ENCODE results near the gene EXD1.
"Not testable (repeated sequence)": the region's sequence is repeated elsewhere in the genome, so short reads cannot be mapped to it uniquely, and the experiment has no call there.

The EXD1 gene

DNA sequence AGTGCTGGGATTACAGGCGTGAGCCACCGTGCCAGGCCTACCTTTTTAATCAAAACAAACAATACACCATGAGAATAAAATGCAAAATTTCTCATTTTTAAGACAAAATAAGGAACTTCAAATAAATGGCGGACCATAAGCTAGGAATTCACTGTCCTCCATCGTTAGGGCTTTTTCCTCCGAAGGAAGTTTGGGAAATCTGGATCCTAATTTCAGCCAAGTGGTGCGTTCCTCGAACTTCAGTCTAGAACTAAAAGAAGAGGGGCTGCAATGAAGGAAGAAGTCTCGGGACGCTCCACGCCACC is 260 bp downstream of the EXD1 start:
- DNase-seq = no peak

DNA sequence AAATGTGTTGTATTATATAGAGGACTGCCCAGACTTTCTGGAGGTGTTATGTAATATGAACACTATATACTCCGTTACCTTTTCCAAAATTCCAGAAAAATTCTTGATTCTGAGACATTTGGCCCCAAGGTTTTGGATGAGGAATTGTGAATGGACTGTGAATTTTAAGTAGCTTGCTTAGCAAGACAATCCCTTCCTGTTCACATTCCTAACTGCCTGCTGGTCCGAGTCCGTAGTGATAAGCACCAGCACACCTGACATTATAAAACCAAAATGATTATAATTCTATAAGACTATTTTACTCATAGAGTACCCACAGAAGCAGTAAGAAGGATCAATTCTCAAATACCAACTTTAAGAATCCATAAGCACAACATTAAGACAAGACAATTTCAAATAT is 11.2 kb downstream of the EXD1 start:
- no peak for DNase-seq

DNA sequence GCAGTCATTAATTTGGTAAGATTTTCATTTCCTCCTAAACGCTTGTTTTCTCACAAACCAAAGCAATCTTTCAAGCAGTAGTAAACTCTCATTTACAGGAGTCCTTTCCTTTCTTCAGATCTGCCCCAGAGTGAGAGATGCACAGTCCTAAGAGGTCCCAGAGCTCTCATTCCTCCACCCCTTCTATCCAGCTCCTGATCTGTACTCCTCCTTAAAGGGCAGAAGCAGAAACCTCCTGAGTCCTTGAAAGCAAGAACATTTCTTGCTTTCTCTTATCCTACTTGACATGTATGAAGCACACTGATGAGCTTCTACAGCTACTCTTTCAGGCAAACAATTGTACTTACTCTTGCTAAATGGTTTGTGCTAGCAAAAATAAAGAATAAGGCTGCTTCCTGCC is 11.7 kb downstream of the EXD1 start:
- no peak for DNase-seq

DNA sequence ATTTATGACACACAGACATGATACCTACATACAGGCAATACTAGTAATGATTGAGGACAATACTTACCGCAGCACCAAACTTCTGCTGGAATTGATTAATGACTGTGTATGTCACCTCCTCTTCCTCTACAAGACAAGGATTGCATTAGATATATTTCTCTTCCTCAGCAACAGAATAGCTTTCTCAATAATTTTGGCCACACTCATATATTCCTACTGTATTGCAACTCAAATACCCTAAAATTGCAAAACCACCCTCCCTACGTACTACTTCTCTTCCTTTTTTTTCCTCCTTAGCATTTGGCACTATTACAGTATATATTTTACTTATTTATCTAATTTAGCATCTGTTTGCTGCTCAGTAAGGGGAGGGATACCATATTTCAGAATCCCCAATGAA is 14.8 kb downstream of the EXD1 start:
- DNase-seq = no peak

DNA sequence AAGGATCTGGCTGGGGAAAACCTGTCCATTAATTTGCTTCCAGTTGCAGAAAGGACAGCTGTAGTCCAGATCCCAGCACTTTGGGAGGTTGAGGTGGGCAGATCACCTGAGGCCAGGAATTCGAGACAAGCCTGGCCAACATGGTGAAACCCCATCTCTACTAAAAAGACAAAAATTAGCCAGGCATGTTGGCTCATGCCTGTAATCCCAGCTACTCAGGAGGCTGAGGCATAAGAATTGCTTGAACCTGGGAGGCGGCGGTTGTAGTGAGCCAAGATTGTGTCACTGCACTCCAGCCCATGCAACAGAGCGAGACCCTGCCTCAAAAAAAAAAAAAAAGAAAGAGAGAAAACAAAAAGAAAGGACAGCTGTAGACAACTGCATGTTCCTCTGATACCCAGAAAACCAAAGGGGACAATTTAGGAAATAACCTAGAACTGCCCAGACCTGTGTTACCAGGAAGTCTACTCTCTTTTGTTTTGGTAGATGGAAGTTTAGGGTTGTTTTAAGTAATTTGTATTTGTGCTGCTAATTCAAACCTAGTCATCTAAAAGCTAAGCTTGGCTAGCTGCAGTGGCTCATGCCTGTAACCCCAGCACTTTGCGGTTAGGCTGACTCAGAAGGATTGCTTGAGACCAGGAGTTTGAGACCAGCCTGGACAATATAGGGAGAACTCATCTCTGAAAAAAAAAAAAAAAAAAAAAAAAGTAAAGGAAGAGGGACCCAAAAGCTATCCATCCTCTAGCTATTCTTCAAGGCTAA is 22.7 kb downstream of the EXD1 start:
- peak; percentile 9 for DNase-seq

DNA sequence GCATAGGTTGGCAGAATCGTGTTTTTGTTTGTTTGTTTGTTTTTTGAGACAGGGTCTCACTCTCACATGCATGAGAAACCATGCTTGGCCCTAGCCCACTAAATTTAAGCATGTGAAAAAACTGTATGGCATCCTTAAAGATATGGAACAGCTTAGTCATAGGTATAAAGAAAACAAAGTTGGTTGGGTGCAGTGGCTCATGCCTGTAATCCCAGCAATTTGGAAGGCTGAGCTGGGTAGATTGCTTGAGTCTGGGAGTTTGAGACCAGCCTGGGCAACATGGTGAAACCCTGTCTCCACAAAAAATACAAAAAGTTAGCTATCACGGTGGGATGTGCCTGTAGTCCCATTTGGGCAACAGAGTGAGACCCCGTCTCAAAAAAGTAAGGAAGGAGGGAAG is 25.2 kb downstream of the EXD1 start:
- no peak for DNase-seq

DNA sequence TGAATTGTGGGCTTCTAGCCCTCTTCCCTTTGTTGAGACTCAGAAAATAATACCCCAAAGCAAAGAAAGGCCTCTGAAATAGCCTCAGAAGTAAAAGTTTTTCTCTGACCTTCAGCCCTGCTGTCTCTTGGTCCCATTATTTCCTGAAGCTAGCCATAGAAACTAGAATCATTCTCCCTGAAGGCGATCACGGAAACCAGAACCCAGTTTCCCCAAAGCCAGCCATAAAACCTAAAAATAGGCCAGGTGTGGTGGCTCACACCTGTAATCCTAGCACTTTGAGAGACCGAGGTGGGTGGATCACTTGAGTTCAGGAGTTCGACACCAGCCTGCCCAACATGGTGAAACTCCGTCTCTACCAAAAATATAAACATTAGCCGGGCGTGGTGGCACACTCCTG is 27.2 kb downstream of the EXD1 start:
- DNase-seq = no peak

DNA sequence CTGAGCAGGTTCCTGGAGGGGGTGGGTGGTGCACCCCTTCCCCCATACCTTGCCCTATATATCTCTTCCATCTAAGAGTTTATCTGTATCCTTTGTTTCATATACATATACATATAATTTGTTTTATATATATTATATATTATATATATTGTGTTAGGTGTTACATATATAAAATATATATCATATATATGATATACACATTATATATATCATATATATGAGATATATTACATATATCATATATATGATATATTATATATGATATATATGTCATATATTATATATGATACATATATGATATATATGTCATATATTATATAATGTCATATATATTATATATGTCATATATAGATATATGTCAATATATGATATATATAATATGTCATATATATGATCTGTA is 31.1 kb downstream of the EXD1 start:
- DNase-seq = no peak

DNA sequence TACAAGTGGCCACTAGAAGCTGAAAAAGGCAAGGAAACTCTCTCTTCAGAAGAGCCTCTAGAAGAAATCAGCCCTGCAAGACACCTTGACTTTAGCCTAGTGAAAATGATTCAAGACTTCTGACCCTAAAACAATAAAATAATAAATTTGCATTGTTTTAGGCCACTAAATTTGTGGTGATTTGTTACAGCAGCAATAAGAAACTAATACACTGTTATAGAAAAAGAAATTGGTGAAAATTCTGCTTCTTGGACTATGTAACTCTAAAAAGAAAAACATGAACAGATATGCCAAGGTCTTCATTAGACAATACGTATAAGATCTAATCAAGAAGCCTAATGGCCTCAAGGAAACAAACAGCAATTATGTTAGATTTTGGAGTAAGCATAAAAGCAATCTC is 36.1 kb downstream of the EXD1 start:
- DNase-seq = no peak

DNA sequence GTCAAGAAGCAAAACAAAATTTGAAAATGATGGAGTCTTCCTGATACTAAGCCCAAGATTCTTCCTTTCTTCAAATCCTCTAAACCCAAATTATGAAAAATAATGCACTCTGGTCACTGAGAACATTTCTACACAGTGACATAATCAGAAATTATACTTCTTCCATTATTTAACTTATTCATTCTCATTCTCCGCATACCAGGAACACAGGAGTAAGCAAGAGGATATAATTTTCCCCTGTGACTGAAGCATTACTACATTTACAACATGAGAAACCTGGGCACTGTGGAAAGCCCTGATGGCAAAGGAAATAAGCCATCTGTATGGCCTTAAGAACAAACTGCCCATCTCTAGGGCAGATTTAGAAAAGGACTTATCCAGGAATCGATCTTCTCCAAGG is 47.0 kb downstream of the EXD1 start:
- no peak for DNase-seq

DNA sequence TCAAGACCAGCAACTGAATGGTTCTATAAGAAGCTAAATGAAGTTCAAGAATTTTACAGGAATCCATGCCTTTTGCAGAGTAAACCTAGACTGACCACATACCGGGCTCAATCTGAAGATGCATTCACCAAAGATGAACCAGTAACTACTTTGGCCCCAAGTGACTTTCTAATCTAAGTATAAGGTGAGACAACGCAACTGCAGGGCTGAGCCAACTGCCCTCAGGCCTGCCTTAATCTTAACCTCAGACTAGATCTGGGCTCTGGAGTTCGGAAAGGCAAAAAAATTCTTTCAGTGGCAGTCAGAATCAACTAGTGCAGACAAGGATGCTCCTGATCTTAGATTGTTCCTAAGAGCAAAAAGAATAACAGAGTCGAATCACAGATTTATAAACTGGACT is 48.3 kb downstream of the EXD1 start:
- DNase-seq = no peak

DNA sequence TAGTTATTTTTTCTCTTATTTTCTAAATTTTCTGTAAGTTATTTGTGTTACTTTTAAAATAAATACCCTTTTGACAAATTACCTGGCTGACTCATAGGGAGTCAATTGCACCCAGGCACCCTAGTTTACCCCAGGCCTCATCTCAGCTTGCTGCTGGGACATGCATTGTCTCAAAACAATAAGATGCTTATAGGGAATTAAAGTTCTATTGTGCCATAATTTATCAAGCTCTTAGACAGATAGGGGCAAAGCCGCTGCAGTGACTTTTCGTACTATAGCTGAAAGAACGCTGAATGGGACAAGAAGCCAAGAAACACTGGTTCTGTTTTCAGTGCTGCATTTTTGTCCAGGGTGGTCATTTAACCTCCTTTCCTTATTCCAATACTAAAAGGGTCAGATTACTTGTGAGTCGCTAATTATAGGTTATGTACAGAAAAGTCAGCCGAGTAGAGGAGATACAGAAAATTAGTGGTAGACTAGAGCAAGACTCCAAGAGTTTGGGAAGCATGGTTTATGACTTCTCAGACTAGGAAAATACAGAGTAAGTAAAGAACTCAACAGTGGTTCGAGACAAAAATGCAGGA is 50.3 kb downstream of the EXD1 start:
- DNase-seq = no peak

DNA sequence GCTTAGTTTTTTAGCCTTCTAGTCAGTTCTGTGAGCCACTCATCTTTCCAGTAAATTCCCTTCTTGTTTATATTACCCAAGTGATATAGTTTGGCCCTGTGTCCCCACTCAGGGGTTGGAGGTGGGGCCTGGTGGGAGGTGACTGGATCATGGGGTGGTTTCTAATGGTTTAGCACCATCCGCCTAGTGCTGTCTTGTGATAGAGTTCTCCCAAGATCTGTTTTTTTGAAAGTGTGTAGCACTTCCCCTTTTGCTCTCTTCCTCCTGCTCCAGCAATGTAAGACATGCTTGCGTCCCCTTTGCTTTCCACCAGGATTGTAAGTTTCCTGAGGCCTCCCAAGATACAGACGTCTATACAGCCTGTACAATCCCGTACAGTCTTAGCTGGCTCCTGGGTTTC is 60.8 kb downstream of the EXD1 start:
- DNase-seq = no peak

DNA sequence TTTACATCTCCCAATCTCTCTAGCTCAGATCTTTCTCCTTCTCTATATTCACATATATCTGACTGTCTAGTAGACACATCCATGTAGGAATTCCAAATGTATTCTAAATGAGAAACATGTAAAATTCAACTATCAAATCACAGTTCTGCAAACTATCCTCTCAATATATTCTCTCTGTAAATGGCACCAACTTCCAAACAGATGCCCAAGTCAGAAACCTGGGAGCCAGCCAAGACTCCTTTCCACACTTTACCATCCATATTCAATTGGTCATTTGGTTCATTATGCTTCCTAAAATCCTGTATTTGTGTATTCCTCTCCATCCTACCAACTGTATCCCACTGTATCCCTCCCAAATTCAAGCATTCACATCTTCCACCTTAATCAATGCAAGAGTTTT is 61.5 kb downstream of the EXD1 start:
- DNase-seq = no peak

DNA sequence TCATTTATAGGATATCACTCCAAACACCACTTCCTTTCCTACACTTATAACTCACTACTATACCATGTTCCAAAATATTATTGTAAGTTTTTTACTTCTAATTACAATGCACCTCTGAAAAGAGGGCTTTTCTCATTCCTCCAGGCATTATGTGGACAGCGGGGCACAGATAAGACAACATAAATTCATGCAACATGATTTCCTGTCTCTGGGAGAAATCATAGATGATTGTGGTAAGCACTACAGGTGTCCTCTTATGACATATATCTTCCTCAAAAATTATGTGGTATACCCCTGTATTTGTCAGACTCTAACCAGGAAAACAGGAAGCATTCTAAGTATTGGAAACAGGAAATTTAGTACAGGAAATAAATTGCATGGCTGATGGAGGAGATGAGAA is 68.8 kb downstream of the EXD1 start:
- DNase-seq = no peak

DNA sequence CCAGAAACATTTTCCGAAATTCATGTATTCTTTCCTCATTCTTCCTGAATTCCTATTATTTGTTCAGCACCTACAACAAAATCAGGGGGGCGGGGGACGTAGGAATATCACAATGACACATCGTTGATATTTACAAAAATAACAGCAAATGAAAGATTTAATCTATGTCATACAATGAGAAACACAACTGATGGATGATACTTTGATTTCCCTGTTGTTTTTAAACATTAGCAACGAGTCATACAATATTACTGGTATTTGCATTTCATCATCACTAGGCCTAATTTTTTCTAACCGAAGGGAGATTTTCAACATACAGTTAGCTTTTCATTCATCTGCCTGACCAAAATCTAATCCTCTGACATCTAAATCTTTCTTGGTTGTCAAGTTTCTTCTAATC is 69.2 kb downstream of the EXD1 start:
- DNase-seq = no peak

DNA sequence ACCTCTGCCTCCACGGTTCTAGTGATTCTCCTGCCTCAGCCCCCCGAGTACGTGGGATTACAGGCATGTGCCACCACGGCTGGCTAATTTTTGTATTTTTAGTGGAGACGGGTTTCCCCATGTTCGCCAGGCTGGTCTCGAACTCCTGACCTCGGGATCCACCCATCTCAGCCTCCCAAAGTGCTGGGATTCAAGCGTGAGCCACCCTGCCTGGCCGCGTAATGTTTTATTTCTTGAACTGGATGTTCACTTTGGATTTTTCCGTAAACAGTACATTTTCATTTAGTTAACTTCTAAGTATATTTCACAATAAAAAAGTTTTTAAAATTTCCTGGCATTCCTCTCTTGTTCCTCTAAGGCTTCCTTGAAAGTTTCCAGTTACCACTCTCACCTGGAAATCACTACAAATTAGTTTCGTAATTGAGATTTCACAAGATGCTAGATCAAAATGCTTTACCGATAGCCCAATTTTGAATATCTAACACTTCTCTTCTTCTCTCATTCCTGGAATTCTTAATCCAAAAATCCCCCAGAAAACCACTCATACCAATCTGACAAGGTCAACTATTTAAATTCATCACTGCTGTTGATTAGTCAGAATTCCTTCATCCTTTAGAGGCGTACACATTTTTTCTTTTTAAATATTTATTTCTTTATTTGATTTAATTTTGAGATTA is 69.8 kb downstream of the EXD1 start:
- DNase-seq = no peak

DNA sequence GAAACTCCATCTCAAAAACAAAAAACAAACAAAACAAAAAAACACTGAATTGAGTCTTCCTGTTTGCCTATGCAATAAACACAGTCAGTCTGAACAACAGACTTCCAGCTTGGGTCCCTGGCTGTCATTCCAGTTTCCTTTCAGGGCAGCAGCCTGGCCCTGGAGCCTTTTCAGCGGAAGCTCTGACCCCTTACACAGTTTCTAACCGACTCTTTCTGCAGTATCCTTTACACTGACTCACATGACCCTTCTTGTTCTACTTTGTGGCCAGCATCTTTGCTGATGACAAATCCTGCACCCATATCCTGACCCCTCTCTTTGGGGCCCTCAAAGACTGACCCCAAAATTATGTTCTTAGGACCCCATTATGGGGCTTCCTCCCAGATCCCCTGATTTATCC is 76.1 kb downstream of the EXD1 start:
- no peak for DNase-seq

DNA sequence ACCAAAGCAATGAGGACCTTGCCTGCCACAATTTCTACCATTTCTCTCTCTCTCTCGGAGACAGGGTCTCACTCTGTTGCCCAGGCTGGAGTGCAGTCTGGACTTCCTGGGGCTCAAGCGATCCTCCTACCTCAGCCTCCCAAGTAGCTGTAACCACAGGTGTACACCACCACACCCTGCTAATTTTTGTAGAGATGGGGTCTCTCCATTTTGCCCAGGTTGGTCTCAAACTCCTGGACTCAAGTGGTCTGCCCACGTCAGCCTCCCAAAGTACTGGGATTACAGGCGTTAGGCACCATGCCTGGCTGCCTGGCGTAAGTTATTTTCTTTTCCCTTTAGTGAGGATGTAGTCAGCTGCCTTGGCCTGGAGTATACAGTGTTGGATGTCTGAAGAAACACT is 76.8 kb downstream of the EXD1 start:
- DNase-seq = no peak

DNA sequence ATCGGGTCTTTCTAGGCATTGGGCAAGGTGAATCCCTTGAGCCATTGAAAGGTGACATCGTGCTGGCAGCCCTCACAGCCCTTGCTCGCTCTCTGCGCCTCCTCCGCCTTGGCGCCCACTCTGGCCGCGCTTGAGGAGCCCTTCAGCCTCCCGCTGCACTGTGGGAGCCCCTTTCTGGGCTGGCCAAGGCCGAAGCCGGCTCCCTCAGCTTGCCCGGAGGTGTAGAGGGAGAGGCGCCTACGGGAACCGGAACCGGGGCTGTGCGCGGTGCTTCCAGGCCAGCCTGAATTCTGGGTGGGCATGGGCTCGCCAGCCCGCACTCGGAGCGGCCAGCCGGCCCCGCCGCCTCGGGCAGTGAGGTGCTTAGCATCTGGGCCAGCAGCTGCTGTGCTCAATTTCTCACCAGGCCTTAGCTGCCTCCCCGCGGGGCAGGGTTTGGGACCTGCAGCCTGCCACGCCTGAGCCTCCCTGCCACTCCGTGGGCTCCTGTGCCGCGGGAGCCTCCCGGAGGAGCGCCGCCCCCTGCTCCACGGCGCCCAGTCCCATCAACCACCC is 79.0 kb downstream of the EXD1 start:
- no peak for DNase-seq

DNA sequence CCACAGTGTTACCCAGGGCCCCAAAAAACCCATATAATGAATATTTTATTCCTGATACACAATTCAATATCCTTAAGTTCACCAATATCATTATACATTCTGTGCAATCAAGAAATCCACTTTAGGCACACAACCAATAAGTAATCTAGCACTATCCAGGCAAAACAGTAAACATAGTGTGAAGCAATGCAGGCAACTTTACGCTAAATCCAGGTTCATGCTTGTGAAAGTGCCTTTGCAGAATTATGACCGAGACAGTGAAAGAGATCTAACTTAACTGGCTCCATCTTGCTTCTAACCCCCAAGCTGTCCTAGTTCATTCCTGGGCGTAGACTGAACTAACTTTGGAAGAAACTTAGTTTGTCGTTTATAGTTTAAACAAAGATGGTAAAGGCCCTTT is 80.3 kb downstream of the EXD1 start:
- no peak for DNase-seq

DNA sequence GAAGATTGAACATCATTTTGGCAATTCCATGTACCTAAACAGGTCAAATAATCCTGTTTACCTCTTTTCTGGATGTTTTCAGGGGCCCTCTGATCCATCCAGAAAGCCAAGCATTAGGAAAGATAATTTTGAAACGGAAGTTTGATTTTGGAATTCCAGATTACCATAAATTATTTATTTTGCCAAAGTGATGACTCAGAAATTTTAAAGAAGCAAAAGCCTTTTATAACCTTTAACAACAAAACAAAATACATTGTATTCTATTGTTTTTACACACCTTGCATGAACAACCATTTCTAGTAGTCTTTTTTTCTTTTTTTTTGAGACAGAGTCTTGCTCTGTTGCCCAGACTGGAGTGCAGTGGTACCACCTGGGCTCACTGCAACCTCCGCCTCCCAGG is 82.5 kb downstream of the EXD1 start:
- no peak for DNase-seq

DNA sequence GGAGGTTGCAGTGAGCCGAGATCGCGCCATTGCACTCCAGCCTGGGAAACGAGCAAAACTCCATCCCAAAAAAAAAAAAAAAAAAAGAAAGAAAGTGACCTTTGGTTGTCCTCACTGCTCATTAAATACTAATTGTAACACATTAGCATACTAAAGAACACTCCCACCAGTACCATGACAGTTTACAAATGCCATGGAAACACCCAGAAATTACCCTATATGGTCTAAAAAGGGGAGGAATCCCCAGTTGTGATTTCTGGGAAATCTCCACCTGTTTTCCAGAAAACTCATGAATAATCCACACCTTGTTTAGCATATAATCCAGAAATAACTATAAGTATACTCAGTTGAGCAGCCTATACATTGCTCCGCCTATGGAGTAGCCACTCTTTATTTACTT is 90.9 kb downstream of the EXD1 start:
- DNase-seq = no peak

DNA sequence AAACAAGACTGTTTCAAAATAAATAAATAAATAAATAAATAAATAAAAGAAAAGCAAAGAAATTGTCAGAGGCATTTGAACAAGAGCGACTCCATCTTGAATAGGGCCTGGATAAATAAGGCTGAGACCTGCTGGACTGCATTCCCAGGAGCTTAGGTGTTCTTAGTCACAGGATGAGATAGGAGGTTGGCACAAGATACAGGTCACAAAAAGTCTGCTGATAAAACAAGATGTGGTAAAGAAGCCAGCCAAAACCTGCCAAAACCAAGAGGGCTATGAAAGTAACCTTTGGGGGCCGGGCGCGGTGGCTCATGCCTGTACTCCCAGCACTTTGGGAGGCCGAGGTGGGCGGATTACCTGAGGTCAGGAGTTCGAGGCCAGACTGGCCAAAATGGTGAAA is 91.4 kb downstream of the EXD1 start:
- DNase-seq = not testable (repeated sequence)

DNA sequence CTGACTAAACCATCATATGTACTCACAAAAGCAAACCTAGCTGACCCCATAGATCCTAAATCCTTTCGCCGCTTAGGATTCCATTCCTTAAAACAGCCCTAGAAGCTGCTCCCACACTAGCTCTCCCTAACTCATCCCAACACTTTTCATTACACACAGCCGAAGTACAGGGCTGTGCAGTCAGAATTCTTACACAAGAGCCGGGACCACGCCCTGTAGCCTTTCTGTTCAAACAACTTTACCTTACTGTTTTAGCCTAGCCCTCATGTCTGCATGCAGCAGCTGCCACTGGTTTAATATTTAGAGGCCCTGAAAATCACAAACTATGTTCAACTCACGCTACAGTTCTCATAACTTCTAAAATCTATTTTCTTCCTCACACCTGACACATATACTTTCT is 95.0 kb downstream of the EXD1 start:
- not testable (repeated sequence) for DNase-seq
